Upper lobe of left lung (tissue), 6 donors: ENCODE results near the gene GDNF. TPM values are rescaled to one million over a fixed set of nuclear protein-coding genes. Genes with fewer than 3 reads are reported as not detected.

Experiments
- ATAC-seq, 2 donors: fragments of 200-7000 bp; cut with Tn5 transposase; one replicate each; pipeline ENCODE4 v1.9.1; 2022; ENCODE audit warnings: mild to moderate bottlenecking in 2 of 2, moderate library complexity in 2 of 2; ENCODE audit not compliant: low FRiP score in 2 of 2
- DNase-seq, 2 donors: peaks; one replicate each; pipeline ENCODE4 v3.0.0-alpha.2; 2019 to 2020
- H3K27ac ChIP-seq, 4 donors: fragments of 200-600 bp; sonication (generic); one replicate each; pipeline ENCODE4 v1.5.1; 2016 to 2019
- H3K27me3 ChIP-seq, 4 donors: fragments of 200-600 bp; sonication (generic); one replicate each; pipeline ENCODE4 v1.5.1; 2017 to 2019
- H3K36me3 ChIP-seq, 4 donors: fragments of 200-600 bp; sonication (generic); one replicate each; pipeline ENCODE4 v1.5.1; 2016 to 2019
- H3K4me1 ChIP-seq, 4 donors: fragments of 200-600 bp; sonication (generic); one replicate each; pipeline ENCODE4 v1.5.1; 2018 to 2019
- H3K4me3 ChIP-seq, 4 donors: fragments of 200-600 bp; sonication (generic); one replicate each; pipeline ENCODE4 v1.5.1; 2017 to 2019; ENCODE audit warnings: mild to moderate bottlenecking in 2 of 4, moderate library complexity in 1 of 4
- H3K9me3 ChIP-seq, 4 donors: fragments of 200-600 bp; sonication (generic); one replicate each; pipeline ENCODE4 v1.5.1; 2018 to 2019
- EP300 ChIP-seq, 4 donors: sonication (generic); formaldehyde crosslinking; IDR thresholded peaks; one replicate each; pipeline ENCODE4 v1.5.1; 2017; ENCODE audit warnings: antibody characterized with exemption in 4 of 4, control low read depth in 2 of 4
- POLR2A ChIP-seq, 4 donors: fragments of 450-650 bp; IDR thresholded peaks; one replicate each; pipeline ENCODE4 v1.5.1; 2016 to 2017; ENCODE audit warnings: antibody characterized with exemption in 4 of 4, mild to moderate bottlenecking in 2 of 4
- POLR2AphosphoS5 ChIP-seq, 2 donors: sonication (generic); formaldehyde crosslinking; IDR thresholded peaks; one replicate each; pipeline ENCODE4 v1.5.1; 2017; ENCODE audit warnings: antibody characterized with exemption in 2 of 2
- WGBS, 2 donors: methylation state at CpG; one replicate each; pipeline ENCODE4 v1.1.5; 2017 to 2018; 5-methylcytosine and 5-hydroxymethylcytosine counted together
- total RNA-seq, 6 donors: library from RNA; depleted of rRNA in 4 of 6; stranded (reverse); fragments of >200 nt in 4 of 6; gene quantifications; one replicate each; pipeline versions ENCODE4 v1.1.0 to v1.2.1, GENCODE V29; 2016 to 2021
- TF ChIP-seq, protein P1 (sequence below), 6 experiments: fragments of 450-650 bp in 4 of 6; fragments of 200-600 bp in 2 of 6; sonication (generic) in 2 of 6; IDR thresholded peaks; one replicate each; pipeline ENCODE4 v1.5.1; 2016 to 2019; ENCODE audit warnings: antibody characterized with exemption in 6 of 6
- donor health status: DM: no; HTN: no; CAD: no; lungs with moderate emphysema.
- donor health status: DM: no; HTN: yes; CAD: no; lungs with severe emphysema.

Gene GDNF
- total RNA-seq, 6 donors from 2014 or later = 0.15 to 0.20 TPM; not detected in 4

DNA sequence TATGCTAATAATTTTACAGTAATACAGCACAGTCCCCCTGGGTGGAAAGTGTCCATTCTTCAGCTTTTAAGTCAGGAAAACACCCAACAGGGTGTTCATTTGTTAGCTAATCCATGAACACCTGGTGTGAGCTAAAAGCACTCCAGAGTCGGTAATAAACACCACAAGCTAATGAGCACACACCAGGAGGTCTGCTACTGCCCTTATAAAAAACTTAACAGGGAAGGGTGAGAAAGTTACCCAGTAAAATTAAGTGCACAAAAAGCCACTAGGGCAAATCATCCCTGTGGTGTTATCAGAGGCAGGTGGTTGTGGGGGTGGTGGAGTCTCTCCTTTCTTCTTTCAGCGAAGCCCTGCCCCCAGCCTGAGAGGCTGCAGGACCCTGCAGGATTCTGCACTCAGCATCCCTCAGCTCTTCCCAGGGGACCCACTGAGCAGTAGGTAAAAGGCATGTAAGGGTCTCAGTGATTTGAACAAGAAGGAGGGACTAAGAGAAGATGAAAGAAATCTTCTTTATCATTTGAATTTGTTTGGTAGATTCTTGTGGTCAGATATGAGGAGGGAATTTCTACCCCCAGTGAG, 14.4 kb downstream of the GDNF start:
- no peak for DNase-seq
- ATAC-seq = no peak
- 33 to 42% methylated on average over 2 of the region's 2 CpGs for WGBS, 2 donors
- Histone ChIP-seq H3K4me1 (no peaks in the 10 kb centered on the region), H3K27ac (no peak overlapping the region), H3K9me3 (no peaks in the 10 kb centered on the region), H3K4me3 (no peak overlapping the region), H3K27me3 (no peaks in the 10 kb centered on the region), H3K36me3 (no peaks in the 10 kb centered on the region)
- TF ChIP-seq EP300 (IDR thresholded peaks at IDR 0.05) (no peak), POLR2AphosphoS5 (IDR thresholded peaks at IDR 0.05) (no peak), POLR2A (IDR thresholded peaks at IDR 0.05) (no peak)
- TF ChIP-seq, protein P1, sequence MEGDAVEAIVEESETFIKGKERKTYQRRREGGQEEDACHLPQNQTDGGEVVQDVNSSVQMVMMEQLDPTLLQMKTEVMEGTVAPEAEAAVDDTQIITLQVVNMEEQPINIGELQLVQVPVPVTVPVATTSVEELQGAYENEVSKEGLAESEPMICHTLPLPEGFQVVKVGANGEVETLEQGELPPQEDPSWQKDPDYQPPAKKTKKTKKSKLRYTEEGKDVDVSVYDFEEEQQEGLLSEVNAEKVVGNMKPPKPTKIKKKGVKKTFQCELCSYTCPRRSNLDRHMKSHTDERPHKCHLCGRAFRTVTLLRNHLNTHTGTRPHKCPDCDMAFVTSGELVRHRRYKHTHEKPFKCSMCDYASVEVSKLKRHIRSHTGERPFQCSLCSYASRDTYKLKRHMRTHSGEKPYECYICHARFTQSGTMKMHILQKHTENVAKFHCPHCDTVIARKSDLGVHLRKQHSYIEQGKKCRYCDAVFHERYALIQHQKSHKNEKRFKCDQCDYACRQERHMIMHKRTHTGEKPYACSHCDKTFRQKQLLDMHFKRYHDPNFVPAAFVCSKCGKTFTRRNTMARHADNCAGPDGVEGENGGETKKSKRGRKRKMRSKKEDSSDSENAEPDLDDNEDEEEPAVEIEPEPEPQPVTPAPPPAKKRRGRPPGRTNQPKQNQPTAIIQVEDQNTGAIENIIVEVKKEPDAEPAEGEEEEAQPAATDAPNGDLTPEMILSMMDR (IDR thresholded peaks at IDR 0.05) = no peak

DNA sequence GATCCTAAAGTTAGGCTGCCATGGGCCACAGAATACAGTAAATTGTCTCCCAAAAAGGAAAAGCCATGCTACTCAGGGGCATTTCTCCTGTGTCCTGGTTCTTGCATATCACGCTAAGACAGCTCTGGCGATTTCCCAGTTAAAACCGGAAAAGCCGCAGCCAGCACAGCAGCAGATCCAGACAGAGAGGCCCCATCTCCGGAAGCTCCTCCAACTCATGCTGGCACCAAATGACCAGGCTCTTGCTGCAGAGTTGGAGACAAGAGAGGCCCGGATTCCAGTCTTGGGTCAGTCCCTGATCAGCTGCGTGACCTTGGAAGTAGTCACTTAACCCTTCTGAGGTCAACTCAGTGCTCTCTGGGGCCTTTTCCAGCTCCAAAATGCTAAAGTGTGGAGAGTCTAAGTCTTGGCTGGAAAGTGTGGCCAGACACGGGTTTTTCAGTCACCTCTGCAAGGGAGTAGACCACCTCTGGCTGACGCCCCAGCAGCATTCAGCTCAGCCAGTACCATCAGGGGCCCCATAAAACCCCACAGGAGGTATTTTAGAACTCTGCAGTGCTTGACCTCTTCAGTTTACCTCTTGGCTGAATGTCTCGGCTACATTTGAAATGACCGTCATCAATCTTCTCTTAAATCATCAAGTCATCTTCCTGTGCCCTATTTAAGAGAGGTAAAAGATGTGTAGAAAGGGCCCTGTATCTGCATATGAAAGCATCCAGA, 16.2 kb downstream of the GDNF start:
- 85 to 87% methylated on average over 6 to 11 of the region's 11 CpGs for WGBS, 2 donors
- no peak for DNase-seq
- Histone ChIP-seq H3K27ac (no peak overlapping the region), H3K9me3 (no peaks in the 10 kb centered on the region), H3K36me3 (no peaks in the 10 kb centered on the region), H3K4me1 (no peaks in the 10 kb centered on the region), H3K27me3 (no peaks in the 10 kb centered on the region), H3K4me3 (no peak overlapping the region)
- no peak for ATAC-seq
- TF ChIP-seq, protein P1 (IDR thresholded peaks at IDR 0.05) = no peak

DNA sequence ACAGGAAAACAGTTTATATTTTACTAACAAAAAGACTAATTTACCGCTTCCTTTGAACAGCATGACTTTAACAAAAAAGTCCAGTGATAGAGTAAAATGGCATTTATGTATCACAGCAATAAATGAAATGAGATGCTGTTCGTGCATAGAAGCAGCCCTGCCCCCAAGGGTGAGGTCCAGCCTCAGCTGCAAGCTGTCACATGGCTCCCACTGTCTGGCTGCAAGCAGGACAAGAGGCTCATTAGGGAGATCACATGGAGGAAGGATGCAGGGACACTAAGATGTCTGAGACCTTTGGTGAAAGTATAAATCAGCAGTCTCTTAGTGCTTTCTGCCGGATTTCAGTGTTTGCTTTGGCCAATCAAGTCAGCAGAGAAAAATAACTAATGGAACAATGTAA, 23.0 kb downstream of the GDNF start:
- DNase-seq (no peak), ATAC-seq (no peak)
- H3K4me1 ChIP-seq = no peaks in the 10 kb centered on the region
- TF ChIP-seq EP300 (IDR thresholded peaks at IDR 0.05) (no peak), POLR2AphosphoS5 (IDR thresholded peaks at IDR 0.05) (no peak), POLR2A (IDR thresholded peaks at IDR 0.05) (no peak)
- TF ChIP-seq, protein P1 (IDR thresholded peaks at IDR 0.05) = no peak
- H3K9me3 ChIP-seq = no peaks in the 10 kb centered on the region
- H3K27ac ChIP-seq = no peak overlapping the region
- H3K4me3 ChIP-seq = no peak overlapping the region
- H3K36me3 ChIP-seq = no peaks in the 10 kb centered on the region
- 54 to 61% methylated on average over 3 of the region's 3 CpGs for WGBS, 2 donors
- H3K27me3 ChIP-seq = no peaks in the 10 kb centered on the region

DNA sequence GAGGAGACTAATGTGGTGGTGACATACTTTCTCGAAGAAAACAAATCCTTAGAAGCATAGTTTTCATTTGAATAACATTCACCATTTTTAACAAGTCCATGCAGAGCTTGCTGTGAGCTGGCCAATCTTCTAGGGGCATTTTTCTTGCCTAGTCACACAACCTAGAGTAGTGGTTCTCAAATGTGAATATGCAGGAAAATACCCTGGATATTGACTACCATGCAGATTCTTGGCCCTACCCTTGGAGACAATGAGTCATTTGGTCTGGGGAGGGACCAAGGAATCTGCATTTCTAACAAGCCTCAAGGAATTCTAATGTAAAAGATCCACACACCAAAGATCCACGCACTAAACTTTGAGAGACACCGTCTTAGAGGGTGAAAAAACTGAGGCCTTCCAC, 23.5 kb downstream of the GDNF start:
- WGBS, 2 donors = 88 to 94% methylated on average over 3 of the region's 3 CpGs
- Histone ChIP-seq H3K27ac (no peak overlapping the region), H3K9me3 (no peaks in the 10 kb centered on the region), H3K4me3 (no peak overlapping the region), H3K27me3 (no peaks in the 10 kb centered on the region), H3K4me1 (no peaks in the 10 kb centered on the region), H3K36me3 (no peaks in the 10 kb centered on the region)
- DNase-seq (no peak), ATAC-seq (no peak)
- no peak for TF ChIP-seq EP300 (IDR thresholded peaks at IDR 0.05)

DNA sequence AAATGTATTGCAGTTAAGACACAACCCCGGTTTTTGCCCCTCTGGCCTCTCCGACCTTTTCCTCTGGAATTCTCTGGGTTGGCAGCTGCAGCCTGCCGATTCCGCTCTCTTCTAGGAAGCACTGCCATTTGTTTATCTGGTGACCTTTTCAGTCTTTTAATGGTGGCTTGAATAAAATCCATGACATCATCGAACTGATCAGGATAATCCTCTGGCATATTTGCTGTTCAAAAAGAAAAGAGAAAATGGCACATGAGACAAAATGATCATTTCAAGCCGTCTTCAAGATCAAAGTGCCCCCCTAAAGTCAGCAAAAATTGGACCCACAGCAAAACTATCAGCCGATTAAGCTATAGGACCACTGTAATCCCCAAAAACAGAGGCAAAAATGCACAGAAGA, 23.9 kb downstream of the GDNF start:
- Histone ChIP-seq H3K9me3 (no peaks in the 10 kb centered on the region), H3K36me3 (no peaks in the 10 kb centered on the region), H3K4me3 (no peak overlapping the region), H3K27me3 (no peaks in the 10 kb centered on the region), H3K4me1 (no peaks in the 10 kb centered on the region), H3K27ac (no peak overlapping the region)
- 79 to 81% methylated on average over 7 of the region's 7 CpGs for WGBS, 2 donors
- no peak for DNase-seq
- no peak for ATAC-seq
- TF ChIP-seq POLR2AphosphoS5 (IDR thresholded peaks at IDR 0.05) (no peak), EP300 (IDR thresholded peaks at IDR 0.05) (no peak), POLR2A (IDR thresholded peaks at IDR 0.05) (no peak)
- TF ChIP-seq, protein P1 (IDR thresholded peaks at IDR 0.05) = no peak
